Measurements from ENCODE around the gene CDH4. TPM values are rescaled to one million over a fixed set of nuclear protein-coding genes. Genes with fewer than 3 reads are reported as not detected.

Gene CDH4
- total and polyA plus RNA-seq, 9 of the 15 experiments (the other 6 are each of a cell fraction or from before 2014, with no cell fraction given), result 0.04 TPM; not detected in 8

DNA sequence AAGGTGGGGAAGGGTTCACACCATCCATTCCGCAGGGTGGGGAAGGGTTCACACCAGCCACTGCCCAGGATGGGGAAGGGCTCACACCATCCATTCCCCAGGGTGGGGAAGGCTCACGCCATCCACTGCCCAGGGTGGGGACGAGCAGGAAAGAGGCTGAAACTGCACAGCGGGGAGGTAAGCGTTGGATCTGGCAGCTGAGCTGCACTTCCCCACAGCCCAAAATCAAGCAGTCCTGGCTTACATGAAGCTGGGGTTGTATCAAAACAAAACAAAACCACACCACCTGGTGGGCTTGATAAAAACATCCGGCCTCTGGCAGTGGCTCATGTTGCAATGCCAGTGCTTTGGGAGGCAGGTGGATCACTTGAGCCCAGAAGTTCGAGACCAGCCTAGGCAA is 545.1 kb downstream of the CDH4 start:
- intact Hi-C loops (cut with micrococcal nuclease) (no loop called here), in situ Hi-C loops (cut with MboI) (no loop called here)
- Histone ChIP-seq H4K20me1 (replicated peaks; ENCODE audit: control insufficient read depth, insufficient read depth, low read length) (0 out of 2 replicates have a peak, but pooled peaks cover 14% of the 10 kb centered on the region), H3K36me3 (ENCODE audit: control insufficient read depth, insufficient read depth, low read length) (no peaks in the 10 kb centered on the region), H2AFZ (ENCODE audit: low read depth, low read length) (no peak overlapping the region), H3K27ac (ENCODE audit: extremely low read depth, low read depth, low read length) (no peak overlapping the region), H3K4me3 (no peak overlapping the region), H3K4me1 (replicated peaks in 1 of 2; ENCODE audit: control insufficient read depth in 2 of 2, insufficient read depth in 2 of 2, low read length in 2 of 2) (no peaks in the 10 kb centered on the region; a peak in 1 of 5 replicates), H3K9ac (ENCODE audit: insufficient read depth in 1 of 2, low read depth in 2 of 2, low read length in 2 of 2) (no peak overlapping the region), H3K79me2 (ENCODE audit: control insufficient read depth, insufficient read depth, low read length) (no peaks in the 10 kb centered on the region), H3K9me1 (ENCODE audit: control insufficient read depth, insufficient read depth, low read length) (no peaks in the 10 kb centered on the region), H3K27me3 (ENCODE audit: control insufficient read depth in 2 of 2, insufficient read depth in 2 of 2, low read length in 2 of 2) (peaks cover 18 to 48% of the 10 kb centered on the region in 2 experiments; a peak in 4 of 5 replicates), H3K4me2 (ENCODE audit: insufficient read depth, low read length) (no peak overlapping the region), H3K9me3 (replicated peaks; ENCODE audit: control insufficient read depth, insufficient read depth, low read depth, low read length) (no peaks in the 10 kb centered on the region)
- ATAC-seq (peak; percentile 45), FAIRE-seq (no peak), DNase-seq (ENCODE audit: extremely low read depth in 1 of 4, low spot score in 3 of 4) (no peak)
- ChIA-PET CTCF (ENCODE audit: low intra/inter-chr PET ratio) (no interaction called here), POLR2A (no interaction called here)
- TF ChIP-seq SOX6 (IDR thresholded peaks at IDR 0.05), result no peak
- TF ChIP-seq, protein P1, sequence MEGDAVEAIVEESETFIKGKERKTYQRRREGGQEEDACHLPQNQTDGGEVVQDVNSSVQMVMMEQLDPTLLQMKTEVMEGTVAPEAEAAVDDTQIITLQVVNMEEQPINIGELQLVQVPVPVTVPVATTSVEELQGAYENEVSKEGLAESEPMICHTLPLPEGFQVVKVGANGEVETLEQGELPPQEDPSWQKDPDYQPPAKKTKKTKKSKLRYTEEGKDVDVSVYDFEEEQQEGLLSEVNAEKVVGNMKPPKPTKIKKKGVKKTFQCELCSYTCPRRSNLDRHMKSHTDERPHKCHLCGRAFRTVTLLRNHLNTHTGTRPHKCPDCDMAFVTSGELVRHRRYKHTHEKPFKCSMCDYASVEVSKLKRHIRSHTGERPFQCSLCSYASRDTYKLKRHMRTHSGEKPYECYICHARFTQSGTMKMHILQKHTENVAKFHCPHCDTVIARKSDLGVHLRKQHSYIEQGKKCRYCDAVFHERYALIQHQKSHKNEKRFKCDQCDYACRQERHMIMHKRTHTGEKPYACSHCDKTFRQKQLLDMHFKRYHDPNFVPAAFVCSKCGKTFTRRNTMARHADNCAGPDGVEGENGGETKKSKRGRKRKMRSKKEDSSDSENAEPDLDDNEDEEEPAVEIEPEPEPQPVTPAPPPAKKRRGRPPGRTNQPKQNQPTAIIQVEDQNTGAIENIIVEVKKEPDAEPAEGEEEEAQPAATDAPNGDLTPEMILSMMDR (IDR thresholded peaks at IDR 0.05 in 2 of 3, conservative IDR thresholded peaks at IDR 0.05 in 1 of 3; ENCODE audit: insufficient read depth in 2 of 3, low read depth in 1 of 3, low read length in 3 of 3), result 0 out of 6 replicates have a peak, but pooled peaks of 1 of the 3 experiments have one; percentile 3
- TF ChIP-seq, protein P2, sequence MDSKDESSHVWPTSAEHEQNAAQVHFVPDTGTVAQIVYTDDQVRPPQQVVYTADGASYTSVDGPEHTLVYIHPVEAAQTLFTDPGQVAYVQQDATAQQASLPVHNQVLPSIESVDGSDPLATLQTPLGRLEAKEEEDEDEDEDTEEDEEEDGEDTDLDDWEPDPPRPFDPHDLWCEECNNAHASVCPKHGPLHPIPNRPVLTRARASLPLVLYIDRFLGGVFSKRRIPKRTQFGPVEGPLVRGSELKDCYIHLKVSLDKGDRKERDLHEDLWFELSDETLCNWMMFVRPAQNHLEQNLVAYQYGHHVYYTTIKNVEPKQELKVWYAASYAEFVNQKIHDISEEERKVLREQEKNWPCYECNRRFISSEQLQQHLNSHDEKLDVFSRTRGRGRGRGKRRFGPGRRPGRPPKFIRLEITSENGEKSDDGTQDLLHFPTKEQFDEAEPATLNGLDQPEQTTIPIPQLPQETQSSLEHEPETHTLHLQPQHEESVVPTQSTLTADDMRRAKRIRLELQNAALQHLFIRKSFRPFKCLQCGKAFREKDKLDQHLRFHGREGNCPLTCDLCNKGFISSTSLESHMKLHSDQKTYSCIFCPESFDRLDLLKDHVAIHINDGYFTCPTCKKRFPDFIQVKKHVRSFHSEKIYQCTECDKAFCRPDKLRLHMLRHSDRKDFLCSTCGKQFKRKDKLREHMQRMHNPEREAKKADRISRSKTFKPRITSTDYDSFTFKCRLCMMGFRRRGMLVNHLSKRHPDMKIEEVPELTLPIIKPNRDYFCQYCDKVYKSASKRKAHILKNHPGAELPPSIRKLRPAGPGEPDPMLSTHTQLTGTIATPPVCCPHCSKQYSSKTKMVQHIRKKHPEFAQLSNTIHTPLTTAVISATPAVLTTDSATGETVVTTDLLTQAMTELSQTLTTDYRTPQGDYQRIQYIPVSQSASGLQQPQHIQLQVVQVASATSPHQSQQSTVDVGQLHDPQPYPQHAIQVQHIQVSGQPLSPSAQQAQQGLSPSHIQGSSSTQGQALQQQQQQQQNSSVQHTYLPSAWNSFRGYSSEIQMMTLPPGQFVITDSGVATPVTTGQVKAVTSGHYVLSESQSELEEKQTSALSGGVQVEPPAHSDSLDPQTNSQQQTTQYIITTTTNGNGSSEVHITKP (IDR thresholded peaks at IDR 0.05; ENCODE audit: partially characterized antibody), result peak; percentile 49
- 2% methylated on average over 7 of the region's 7 CpGs for WGBS (ENCODE audit: insufficient coverage, low coverage, missing lambda C conversion rate)
- BruUV-seq (replicated peaks), result no TSS peak
